IgD-negative memory B cell (primary cell): ENCODE data around the gene NNT. TPM values are rescaled to one million over a fixed set of nuclear protein-coding genes. Genes with fewer than 3 reads are reported as not detected.

Experiments used
- H3K27ac Mint-ChIP-seq, 3 donors: one replicate each; pipeline ENCODE4 v1.8.0; 2020 to 2022; ENCODE audit warnings: mild to moderate bottlenecking in 3 of 3, mixed read lengths in 3 of 3, moderate library complexity in 1 of 3
- H3K27me3 Mint-ChIP-seq: one replicate; pipeline ENCODE4 v1.8.0; 2021; ENCODE audit warnings: mixed read lengths
- H3K36me3 Mint-ChIP-seq: one replicate; pipeline ENCODE4 v1.8.0; 2020; ENCODE audit warnings: mild to moderate bottlenecking, mixed read lengths
- H3K4me1 Mint-ChIP-seq, 3 donors: one replicate each; pipeline ENCODE4 v1.8.0; 2020 to 2022; ENCODE audit warnings: mixed read lengths in 3 of 3, mild to moderate bottlenecking in 1 of 3
- H3K4me3 Mint-ChIP-seq, 4 donors: one replicate each; pipeline ENCODE4 v1.8.0; 2020 to 2022; ENCODE audit warnings: mild to moderate bottlenecking in 4 of 4, mixed read lengths in 4 of 4, moderate library complexity in 3 of 4
- H3K9me3 Mint-ChIP-seq, 3 donors: one replicate each; pipeline ENCODE4 v1.8.0; 2020 to 2021; ENCODE audit warnings: mixed read lengths in 3 of 3, mild to moderate bottlenecking in 1 of 3
- polyA plus RNA-seq: library from polyadenylated mRNA; unstranded; fragments of 300-500 nt; fragmentation: Illumina TruSeq; gene quantifications from one replicate; pipeline ENCODE4 v1.2.3, GENCODE V29; 2021

Gene NNT
- polyA plus RNA-seq, 1 donor from 2014 or later = 37.3 TPM

DNA sequence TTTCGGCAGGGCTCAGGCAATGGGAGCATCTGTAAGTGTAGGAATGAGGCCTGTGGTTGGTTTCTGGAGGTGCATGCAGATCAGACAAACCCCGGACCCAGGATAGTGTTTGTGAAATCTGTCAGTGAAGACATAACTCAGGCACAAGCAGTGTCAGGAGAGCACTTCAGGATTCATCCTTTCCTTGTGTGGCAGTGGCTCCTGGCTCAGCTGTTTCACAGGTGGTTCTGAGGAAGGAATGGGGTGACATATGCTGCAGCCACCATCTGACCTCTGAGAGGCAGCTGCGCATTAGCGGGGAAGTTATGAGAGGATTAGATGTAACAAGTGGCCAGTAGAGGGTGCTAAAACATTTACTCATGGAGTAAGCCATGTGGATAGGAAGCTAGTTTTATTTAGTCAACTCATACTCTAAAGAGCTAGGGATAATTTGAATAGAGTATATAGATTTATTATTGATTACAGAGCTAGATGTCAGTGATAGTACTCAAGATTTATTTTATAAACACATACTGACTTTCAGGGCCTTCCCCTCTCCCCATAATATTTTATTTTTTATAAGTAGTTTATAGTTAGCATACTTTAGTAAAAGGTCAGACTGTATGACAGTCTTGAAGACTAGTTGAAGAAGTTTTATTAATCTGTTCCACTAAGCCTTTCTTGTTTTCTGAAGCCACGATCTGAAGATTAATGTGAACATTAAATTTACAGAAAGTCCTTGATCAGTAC lies 28.4 kb downstream of the NNT start:
- Mint-ChIP-seq H3K9me3 (no peaks in the 10 kb centered on the region), H3K36me3 (peaks cover 15% of the 10 kb centered on the region), H3K4me1 (peaks cover 4 to 6% (median 6%) of the 10 kb centered on the region in 3 donors)

DNA sequence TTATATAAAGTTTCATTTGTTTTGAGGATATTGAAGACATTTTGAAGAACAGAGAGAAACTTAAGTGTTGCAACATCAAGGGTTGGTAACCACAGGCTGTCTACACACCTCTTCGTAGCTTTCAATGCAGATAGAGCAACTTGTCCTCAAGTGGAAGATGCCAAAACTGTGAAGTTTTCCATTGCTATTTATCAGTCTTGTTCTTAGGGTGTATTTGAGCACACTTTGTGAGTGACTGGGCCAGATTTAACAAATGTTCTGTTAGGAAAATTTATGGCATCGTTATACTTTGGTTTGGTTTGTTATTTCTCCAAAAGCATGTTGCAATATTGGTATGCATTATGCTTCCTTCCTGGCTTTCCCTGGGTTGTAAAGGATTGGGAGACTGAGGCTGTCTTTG lies 31.6 kb downstream of the NNT start:
- Mint-ChIP-seq H3K27ac (no peak overlapping the region), H3K4me1 (peaks cover 6 to 10% (median 7%) of the 10 kb centered on the region in 3 donors), H3K9me3 (no peaks in the 10 kb centered on the region), H3K36me3 (peaks cover 12% of the 10 kb centered on the region), H3K4me3 (no peak overlapping the region), H3K27me3 (no peaks in the 10 kb centered on the region)

More for the DNA sequence above, 28.4 kb downstream of the NNT start:
- H3K27ac Mint-ChIP-seq = no peak overlapping the region
- no peak overlapping the region for H3K4me3 Mint-ChIP-seq
- no peaks in the 10 kb centered on the region for H3K27me3 Mint-ChIP-seq

DNA sequence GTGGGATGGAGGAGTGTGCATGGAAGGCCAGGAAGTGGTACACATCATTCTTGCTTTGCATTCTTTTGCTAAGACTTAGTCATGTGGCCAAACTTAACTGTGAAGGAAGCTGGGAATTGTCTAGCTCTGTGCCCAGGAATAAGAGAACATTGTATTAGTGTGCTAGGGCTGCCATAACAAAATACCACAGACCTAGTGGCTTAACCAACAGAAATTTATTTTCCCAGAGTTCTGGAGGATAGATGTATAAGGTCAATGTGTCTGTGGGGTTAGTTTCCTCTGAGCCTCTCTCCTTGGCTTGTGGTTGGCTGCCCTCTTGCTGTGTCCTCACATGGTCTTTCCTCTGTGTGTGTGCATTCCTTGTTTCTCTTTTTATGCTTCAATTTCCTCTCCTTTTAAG lies 32.4 kb downstream of the NNT start:
- no peak overlapping the region for H3K27ac Mint-ChIP-seq
- no peaks in the 10 kb centered on the region for H3K9me3 Mint-ChIP-seq
- no peak overlapping the region for H3K4me3 Mint-ChIP-seq
- peaks cover 12% of the 10 kb centered on the region for H3K36me3 Mint-ChIP-seq
- H3K27me3 Mint-ChIP-seq = no peaks in the 10 kb centered on the region
- peaks cover 6 to 13% (median 10%) of the 10 kb centered on the region in 3 donors for H3K4me1 Mint-ChIP-seq

DNA sequence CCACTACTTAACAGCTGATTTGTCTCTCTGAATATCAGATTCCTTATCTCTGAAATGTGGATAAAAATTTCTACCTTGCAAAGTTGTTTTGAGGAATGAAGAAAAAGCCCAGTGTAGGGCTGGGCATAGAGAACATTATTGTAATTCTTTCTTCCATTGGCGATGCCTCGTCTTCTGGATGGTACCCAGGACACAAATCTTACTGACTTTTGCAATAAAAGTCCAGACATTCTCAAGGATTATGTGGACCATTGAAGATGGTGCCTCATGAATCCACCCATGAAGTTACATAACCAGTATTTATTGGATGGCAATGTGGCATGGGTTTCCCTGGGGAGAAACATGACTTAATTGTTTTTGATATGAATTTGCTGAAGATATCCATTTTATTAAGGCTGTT lies 33.1 kb downstream of the NNT start:
- no peak overlapping the region for H3K27ac Mint-ChIP-seq
- H3K27me3 Mint-ChIP-seq = no peaks in the 10 kb centered on the region
- H3K4me1 Mint-ChIP-seq = peaks cover 9 to 13% (median 10%) of the 10 kb centered on the region in 3 donors
- no peaks in the 10 kb centered on the region for H3K9me3 Mint-ChIP-seq
- no peak overlapping the region for H3K4me3 Mint-ChIP-seq
- peaks cover 12% of the 10 kb centered on the region for H3K36me3 Mint-ChIP-seq

DNA sequence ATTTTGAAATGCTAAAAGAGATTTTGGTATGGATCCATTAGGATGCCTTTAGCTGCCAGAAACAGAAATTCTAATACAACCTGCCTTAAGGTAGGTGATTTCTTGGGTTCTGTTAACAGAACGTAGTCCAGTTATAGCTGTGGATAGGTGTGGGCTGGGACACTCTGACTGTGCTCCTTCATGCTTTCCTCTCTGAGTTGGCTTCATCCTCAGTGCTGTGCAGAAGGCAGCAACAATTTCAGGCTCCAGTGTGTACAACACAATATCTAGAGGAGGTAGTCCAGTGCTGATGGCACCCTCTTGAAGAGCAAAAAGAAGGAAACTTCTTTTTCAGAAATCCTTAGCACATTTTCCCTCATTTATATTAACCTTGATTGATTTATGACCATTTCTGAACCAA lies 34.4 kb downstream of the NNT start:
- no peak overlapping the region for H3K4me3 Mint-ChIP-seq
- H3K9me3 Mint-ChIP-seq = no peaks in the 10 kb centered on the region
- no peaks in the 10 kb centered on the region for H3K27me3 Mint-ChIP-seq
- peaks cover 10% of the 10 kb centered on the region for H3K36me3 Mint-ChIP-seq
- H3K27ac Mint-ChIP-seq = peak overlapping the region in 2 of 3 donors; percentile 5 to 13
- peaks cover 9 to 14% (median 12%) of the 10 kb centered on the region in 3 donors for H3K4me1 Mint-ChIP-seq

DNA sequence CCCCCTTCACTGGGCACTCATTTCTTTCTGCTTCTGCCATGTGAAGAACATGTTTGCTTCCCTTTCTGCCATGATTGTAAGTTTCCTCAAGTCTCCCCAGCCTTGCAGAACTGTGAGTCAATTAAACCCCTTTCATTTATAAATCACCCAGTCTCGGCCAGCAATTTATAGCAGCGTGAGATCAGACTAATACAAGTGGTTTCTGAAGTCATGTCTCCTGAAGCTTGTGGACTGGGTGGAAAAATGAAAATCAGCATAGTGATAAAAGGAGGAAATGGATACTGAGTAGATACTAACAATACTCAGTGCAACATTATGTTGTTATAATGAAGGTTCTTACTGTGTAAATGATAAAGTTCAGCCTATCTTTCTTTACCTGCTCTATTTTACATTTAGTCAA lies 35.1 kb downstream of the NNT start:
- Mint-ChIP-seq H3K36me3 (peaks cover 7% of the 10 kb centered on the region), H3K9me3 (no peaks in the 10 kb centered on the region), H3K27ac (peak overlapping the region in 1 of 3 donors; percentile 13)

DNA sequence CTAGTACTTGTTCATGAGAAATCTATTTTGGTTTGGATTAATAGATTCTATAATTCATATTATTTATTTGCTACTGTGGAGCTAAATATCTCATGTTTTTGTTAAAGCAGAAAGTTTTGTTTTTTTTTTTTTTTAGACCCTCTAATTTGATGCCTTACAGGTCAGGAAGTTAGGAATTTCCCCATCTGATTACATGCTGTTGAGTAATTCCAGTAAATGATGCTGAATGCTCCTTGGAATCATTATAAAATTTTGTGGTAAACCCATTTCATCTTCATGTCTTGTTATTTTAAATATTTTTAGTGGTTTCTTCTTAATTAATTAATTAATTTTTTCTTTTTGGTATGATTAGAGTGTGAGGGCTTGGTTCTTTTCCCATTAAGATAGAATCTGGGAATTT lies 35.6 kb downstream of the NNT start:
- peak overlapping the region in 1 of 3 donors; percentile 13 for H3K27ac Mint-ChIP-seq
- H3K27me3 Mint-ChIP-seq = no peaks in the 10 kb centered on the region
- no peaks in the 10 kb centered on the region for H3K9me3 Mint-ChIP-seq
- H3K36me3 Mint-ChIP-seq = peaks cover 7% of the 10 kb centered on the region
- no peak overlapping the region for H3K4me3 Mint-ChIP-seq
- peaks cover 9 to 22% (median 12%) of the 10 kb centered on the region in 3 donors for H3K4me1 Mint-ChIP-seq

More for the DNA sequence above, 35.1 kb downstream of the NNT start:
- Mint-ChIP-seq H3K4me3 (no peak overlapping the region), H3K4me1 (peaks cover 9 to 18% (median 12%) of the 10 kb centered on the region in 3 donors), H3K27me3 (no peaks in the 10 kb centered on the region)

DNA sequence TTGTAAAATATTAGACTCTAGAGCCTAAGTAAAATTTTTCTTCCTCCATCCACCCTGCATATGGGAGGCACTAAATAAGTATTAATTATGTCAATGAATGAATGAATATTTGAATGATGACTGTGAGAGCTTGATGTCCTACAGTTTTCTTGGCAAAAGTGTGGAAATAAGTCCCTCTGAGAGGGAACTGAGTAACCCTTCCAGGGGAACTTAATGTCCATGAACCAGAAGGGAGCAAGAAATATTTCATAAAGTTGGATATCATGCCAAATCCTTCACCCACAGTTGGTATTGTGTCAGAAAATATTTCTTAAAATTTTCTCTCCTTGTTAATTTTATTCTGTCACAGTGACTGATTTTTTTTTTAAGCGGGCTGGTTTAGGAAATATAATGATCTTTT lies 36.6 kb downstream of the NNT start:
- Mint-ChIP-seq H3K4me3 (no peak overlapping the region), H3K27ac (no peak overlapping the region), H3K9me3 (no peaks in the 10 kb centered on the region), H3K27me3 (no peaks in the 10 kb centered on the region), H3K4me1 (peaks cover 7 to 22% (median 11%) of the 10 kb centered on the region in 3 donors), H3K36me3 (peaks cover 7% of the 10 kb centered on the region)

DNA sequence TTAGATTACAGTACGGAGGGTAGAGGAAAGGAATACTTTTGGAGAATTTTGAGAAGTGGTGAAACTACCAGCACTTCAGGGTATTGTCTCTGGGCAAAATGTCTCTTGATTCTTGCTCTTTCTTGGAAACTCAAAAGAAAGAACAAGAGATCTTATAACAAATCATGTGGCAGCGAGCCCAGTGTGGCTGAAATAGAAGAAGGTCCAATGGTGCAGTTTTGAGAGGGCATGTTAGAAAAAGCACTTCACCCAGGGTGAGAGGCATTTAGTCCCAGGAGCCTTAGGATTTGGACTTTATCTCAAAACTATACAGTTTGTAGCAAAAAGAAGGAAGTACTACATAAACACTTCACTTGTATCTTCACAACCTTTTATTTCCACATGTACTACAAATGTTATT lies 39.4 kb downstream of the NNT start:
- Mint-ChIP-seq H3K4me3 (no peak overlapping the region), H3K27me3 (no peaks in the 10 kb centered on the region), H3K27ac (peak overlapping the region in 1 of 3 donors; percentile 84), H3K4me1 (peaks cover 5 to 22% (median 6%) of the 10 kb centered on the region in 3 donors), H3K9me3 (no peaks in the 10 kb centered on the region), H3K36me3 (peaks cover 4% of the 10 kb centered on the region)

DNA sequence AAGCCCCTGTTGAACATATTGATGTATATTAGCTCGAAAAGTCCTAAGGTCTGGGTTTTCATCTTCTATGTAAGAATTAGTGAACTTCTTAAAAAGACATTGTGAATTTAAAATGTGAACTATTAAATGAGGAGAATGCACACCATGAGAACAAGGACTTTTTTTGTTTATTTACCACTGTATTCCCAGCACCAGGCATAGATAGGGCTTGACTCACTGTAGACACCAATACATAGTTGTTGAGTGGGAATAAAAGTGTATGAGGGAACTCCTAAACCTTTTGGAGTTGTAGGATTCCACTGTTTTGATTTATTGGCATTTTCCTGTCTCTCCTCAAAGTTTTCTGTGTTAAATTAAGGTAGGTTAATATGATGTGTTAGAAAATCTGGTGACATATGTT lies 40.3 kb downstream of the NNT start:
- Mint-ChIP-seq H3K9me3 (no peaks in the 10 kb centered on the region), H3K4me1 (peaks cover 2 to 22% (median 3%) of the 10 kb centered on the region in 3 donors), H3K27ac (no peak overlapping the region), H3K27me3 (no peaks in the 10 kb centered on the region), H3K36me3 (peaks cover 2% of the 10 kb centered on the region), H3K4me3 (no peak overlapping the region)

DNA sequence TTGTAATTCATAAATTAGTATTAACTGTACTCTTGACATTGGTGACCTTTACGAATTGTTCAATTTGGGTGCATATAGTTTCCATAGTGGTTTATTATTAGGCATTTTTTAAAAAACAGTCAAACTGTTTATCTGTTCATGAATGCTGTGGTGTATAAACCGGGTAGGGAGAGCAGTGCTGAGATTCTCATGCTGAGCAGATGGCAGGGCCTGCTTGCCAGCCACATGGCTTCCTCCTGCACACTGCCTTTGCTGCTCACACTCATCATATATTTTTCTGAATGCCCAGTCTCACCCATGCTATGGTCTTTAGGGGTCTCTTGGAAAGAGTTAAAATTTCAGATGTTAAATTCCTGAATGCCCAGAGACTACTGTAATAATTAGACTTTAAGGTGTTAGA lies 40.8 kb downstream of the NNT start:
- no peaks in the 10 kb centered on the region for H3K9me3 Mint-ChIP-seq
- H3K36me3 Mint-ChIP-seq = peaks cover 5% of the 10 kb centered on the region
- H3K4me3 Mint-ChIP-seq = no peak overlapping the region
- H3K4me1 Mint-ChIP-seq = peaks cover 2 to 22% (median 3%) of the 10 kb centered on the region in 3 donors
- no peaks in the 10 kb centered on the region for H3K27me3 Mint-ChIP-seq
- H3K27ac Mint-ChIP-seq = no peak overlapping the region

DNA sequence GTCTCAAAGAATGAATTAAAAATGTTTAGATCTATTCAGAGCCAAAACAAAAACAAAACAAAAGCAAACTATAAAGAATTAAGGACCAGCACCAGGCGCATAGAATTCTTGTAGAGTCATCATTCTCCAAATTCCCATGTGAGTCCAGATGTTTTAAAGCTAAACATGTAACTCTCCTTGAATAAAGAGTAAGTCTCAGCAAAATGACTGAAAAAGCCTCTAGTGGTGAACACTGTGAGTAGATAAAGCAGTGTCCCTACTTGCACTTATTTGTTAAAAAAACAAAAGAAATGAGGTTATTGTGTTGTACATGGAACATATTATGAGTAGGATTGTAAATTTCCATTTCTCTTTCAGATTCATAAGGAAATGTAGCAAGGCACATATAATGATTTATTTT lies 44.0 kb downstream of the NNT start:
- Mint-ChIP-seq H3K27me3 (no peaks in the 10 kb centered on the region), H3K9me3 (no peaks in the 10 kb centered on the region), H3K4me3 (no peak overlapping the region), H3K36me3 (peaks cover 13% of the 10 kb centered on the region), H3K4me1 (peaks cover 0 to 13% (median under 1%) of the 10 kb centered on the region in 3 donors), H3K27ac (no peak overlapping the region)

DNA sequence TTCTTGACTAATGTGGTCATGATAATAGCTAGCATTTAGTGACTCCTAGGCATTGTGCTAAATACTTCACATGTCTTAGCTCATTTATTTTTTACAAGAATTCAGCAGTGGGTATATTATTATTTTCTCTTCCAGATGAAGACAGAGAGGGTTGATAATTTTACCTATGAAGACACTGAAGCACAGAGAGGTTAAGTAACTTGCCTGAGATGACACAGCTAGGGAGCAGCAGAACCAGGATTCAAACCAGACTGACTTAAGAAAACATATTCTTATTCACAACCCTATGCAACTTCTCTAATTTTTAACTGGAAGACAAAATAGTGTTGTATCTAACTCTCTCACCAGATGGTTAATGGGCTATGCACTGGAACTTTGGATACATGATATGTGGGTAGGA lies 44.8 kb downstream of the NNT start:
- H3K36me3 Mint-ChIP-seq = peaks cover 13% of the 10 kb centered on the region
- H3K27ac Mint-ChIP-seq = no peak overlapping the region
- H3K27me3 Mint-ChIP-seq = no peaks in the 10 kb centered on the region
- no peak overlapping the region for H3K4me3 Mint-ChIP-seq
- H3K9me3 Mint-ChIP-seq = no peaks in the 10 kb centered on the region
- peaks cover 0 to 7% (median 0%) of the 10 kb centered on the region in 3 donors for H3K4me1 Mint-ChIP-seq

DNA sequence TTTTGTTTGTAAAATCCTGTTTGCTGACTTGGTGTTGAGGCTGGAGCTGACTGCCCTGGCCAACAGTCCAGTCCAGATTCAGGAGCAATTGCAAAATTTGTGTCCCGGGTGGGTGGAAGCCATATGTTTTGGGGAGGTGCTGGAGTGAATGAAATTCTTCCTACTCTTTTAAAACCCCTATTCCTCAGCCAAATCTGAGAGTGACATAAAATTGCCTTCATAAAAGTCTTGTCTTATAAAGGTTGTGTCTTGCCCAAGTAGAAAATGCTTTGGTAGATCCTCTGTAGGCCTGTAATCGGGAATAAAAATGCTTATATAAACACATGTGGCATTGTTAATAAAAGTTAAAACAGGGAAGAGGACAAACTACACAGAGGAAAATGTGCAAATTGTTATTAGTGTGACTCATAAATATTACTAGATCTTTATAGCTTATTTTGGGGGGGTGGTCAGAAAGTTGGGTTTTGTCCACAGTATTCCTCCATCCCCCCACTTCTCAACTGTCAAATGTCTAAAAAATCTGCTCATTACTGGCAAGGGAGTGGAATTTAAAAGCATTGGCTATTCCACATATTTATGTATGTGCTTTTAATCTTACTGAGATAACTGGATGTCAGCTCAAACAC lies 45.6 kb downstream of the NNT start:
- Mint-ChIP-seq H3K9me3 (no peaks in the 10 kb centered on the region), H3K4me1 (no peaks in the 10 kb centered on the region), H3K27ac (no peak overlapping the region), H3K27me3 (no peaks in the 10 kb centered on the region), H3K4me3 (no peak overlapping the region), H3K36me3 (peaks cover 13% of the 10 kb centered on the region)

DNA sequence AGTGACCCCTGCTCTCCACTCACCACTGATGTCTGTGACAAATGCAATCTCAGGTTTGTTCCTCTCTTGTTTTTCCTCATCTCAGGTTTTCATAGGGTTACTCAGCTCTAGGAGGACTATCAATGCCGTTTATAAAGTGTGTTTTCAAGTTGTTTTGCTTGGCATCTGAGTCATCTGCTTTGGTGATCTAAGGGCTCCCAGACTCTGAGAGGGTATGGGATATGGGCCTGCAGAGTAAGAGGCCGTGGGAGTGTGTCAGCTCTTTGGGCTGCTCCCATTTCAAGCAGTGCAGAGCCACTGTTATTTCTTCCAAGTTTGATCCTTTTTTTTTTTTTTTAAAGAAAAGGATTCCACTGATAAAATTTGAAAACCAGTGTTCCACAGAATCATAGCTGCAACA lies 46.3 kb downstream of the NNT start:
- Mint-ChIP-seq H3K27ac (no peak overlapping the region), H3K9me3 (no peaks in the 10 kb centered on the region), H3K36me3 (peaks cover 11% of the 10 kb centered on the region), H3K4me1 (no peaks in the 10 kb centered on the region), H3K4me3 (no peak overlapping the region), H3K27me3 (no peaks in the 10 kb centered on the region)
